HG03342 (cell line): ENCODE results near the gene SHANK3.

ENCODE experiments used
- ATAC-seq: cut with Tn5 transposase; IDR thresholded peaks from one replicate; pipeline ENCODE4 v1.9.1; 2021; ENCODE audit warnings: mild to moderate bottlenecking, moderate library complexity; ENCODE audit not compliant: unreplicated experiment

The SHANK3 gene

GRCh38 chr22:50698546-50698945 lies 25.9 kb downstream of the SHANK3 start:
- no peak for ATAC-seq

GRCh38 chr22:50699001-50699755 lies 26.6 kb downstream of the SHANK3 start:
- no peak for ATAC-seq

GRCh38 chr22:50699756-50700386 lies 27.2 kb downstream of the SHANK3 start:
- no peak for ATAC-seq

- no peak for ATAC-seq
Measured at GRCh38 chr22:50700387-50701075, 27.9 kb downstream of the SHANK3 start.

GRCh38 chr22:50701076-50701419 lies 28.4 kb downstream of the SHANK3 start:
- ATAC-seq: no peak

GRCh38 chr22:50701428-50702154 lies 29.0 kb downstream of the SHANK3 start:
- no peak for ATAC-seq

GRCh38 chr22:50702261-50702671 lies 29.6 kb downstream of the SHANK3 start:
- ATAC-seq: no peak

- no peak for ATAC-seq
Measured at GRCh38 chr22:50702821-50703725, 30.4 kb downstream of the SHANK3 start.

- ATAC-seq: no peak
Measured at GRCh38 chr22:50703726-50704509, 31.3 kb downstream of the SHANK3 start.

- no peak for ATAC-seq
Measured at GRCh38 chr22:50704510-50705218, 32.0 kb downstream of the SHANK3 start.

- ATAC-seq: no peak
Measured at GRCh38 chr22:50705219-50705691, 32.6 kb downstream of the SHANK3 start.

GRCh38 chr22:50705851-50706351 lies 33.3 kb downstream of the SHANK3 start:
- no peak for ATAC-seq

GRCh38 chr22:50706481-50707125 lies 34.0 kb downstream of the SHANK3 start:
- ATAC-seq: no peak

- no peak for ATAC-seq
Measured at GRCh38 chr22:50708474-50708873, 35.9 kb downstream of the SHANK3 start.

- no peak for ATAC-seq
Measured at GRCh38 chr22:50708996-50709395, 36.4 kb downstream of the SHANK3 start.

- ATAC-seq: no peak
Measured at GRCh38 chr22:50710221-50710620, 37.6 kb downstream of the SHANK3 start.

GRCh38 chr22:50710886-50711285 lies 38.3 kb downstream of the SHANK3 start:
- ATAC-seq: no peak
